NAMALWA (cell line): ENCODE measurements around the gene DCAF15.
"Not testable (repeated sequence)": the region's sequence is repeated elsewhere in the genome, so short reads cannot be mapped to it uniquely, and the experiment has no call there.

ENCODE experiments used
- DNase-seq: peaks from one replicate; pipeline ENCODE4 v3.0.0-alpha.2; 2015; ENCODE audit warnings: low spot score

DCAF15 gene

GRCh38 chr19:13952154-13952930 lies at the start of gene DCAF15:
DCAF15 (plus strand) TSS chr19:13952509; CDS start chr19:13952513, 4 bp downstream.
- peak; percentile 99 for DNase-seq

GRCh38 chr19:13902993-13903555 lies 49.2 kb upstream of the DCAF15 start:
- peak; percentile 65 for DNase-seq

- DNase-seq = peak; percentile 94
These were observed 46.4 kb upstream of the DCAF15 start, which contains the start of the genes BRME1 and CC2D1A for GRCh38 chr19:13905634-13906520. BRME1 (minus strand) TSS chr19:13906117; CDS start chr19:13904892, 1,225 bp downstream. CC2D1A (plus strand) TSS chr19:13906201; CDS start chr19:13906442, 241 bp downstream.

- DNase-seq = peak; percentile 52
These were observed 45.8 kb upstream of the DCAF15 start for GRCh38 chr19:13906521-13906904.

GRCh38 chr19:13906910-13907309 lies 45.4 kb upstream of the DCAF15 start:
- no peak for DNase-seq

GRCh38 chr19:13908674-13909073 lies 43.6 kb upstream of the DCAF15 start:
- DNase-seq = no peak

GRCh38 chr19:13909430-13909829 lies 42.9 kb upstream of the DCAF15 start:
- DNase-seq = no peak

- no peak for DNase-seq
These were observed 39.0 kb upstream of the DCAF15 start for GRCh38 chr19:13913352-13913751.

- no peak for DNase-seq
These were observed 37.5 kb upstream of the DCAF15 start for GRCh38 chr19:13914777-13915176.

GRCh38 chr19:13917888-13918406 lies 34.4 kb upstream of the DCAF15 start:
- DNase-seq = no peak

- DNase-seq = no peak
These were observed 33.4 kb upstream of the DCAF15 start for GRCh38 chr19:13918726-13919411.

GRCh38 chr19:13920524-13920923 lies 31.8 kb upstream of the DCAF15 start:
- DNase-seq = no peak

- DNase-seq = peak; percentile 94
These were observed 31.2 kb upstream of the DCAF15 start for GRCh38 chr19:13920940-13921747.

- DNase-seq = not testable (repeated sequence)
These were observed 30.2 kb upstream of the DCAF15 start for GRCh38 chr19:13922118-13922517.

- no peak for DNase-seq
These were observed 28.9 kb upstream of the DCAF15 start for GRCh38 chr19:13923194-13923987.

GRCh38 chr19:13926010-13926409 lies 26.3 kb upstream of the DCAF15 start:
- DNase-seq = no peak

GRCh38 chr19:13926715-13927114 lies 25.6 kb upstream of the DCAF15 start:
- DNase-seq = no peak

- DNase-seq = no peak
These were observed 23.0 kb upstream of the DCAF15 start for GRCh38 chr19:13929340-13929739.

- DNase-seq = no peak
These were observed 22.4 kb upstream of the DCAF15 start for GRCh38 chr19:13929956-13930355.

- DNase-seq = no peak
These were observed 21.9 kb upstream of the DCAF15 start for GRCh38 chr19:13930402-13930801.
